BE2C (cell line): ENCODE results near the gene NANOS2.
A peak's percentile ranks its signal among the peaks of the same experiment; 100 is the strongest.
"Not testable (repeated sequence)": the region's sequence is repeated elsewhere in the genome, so short reads cannot be mapped to it uniquely, and the experiment has no call there.

Experiments
- DNase-seq: peaks from one replicate; pipeline ENCODE4 v3.0.0-alpha.2; 2020
- H3K27me3 ChIP-seq: fragments of 250-450 bp; sonication (Bioruptor Pico); 2 replicates; pipeline ENCODE4 v1.5.1; 2020; ENCODE audit warnings: mild to moderate bottlenecking
- H3K36me3 ChIP-seq: fragments of 250-450 bp; sonication (Bioruptor Pico); 2 replicates; pipeline ENCODE4 v1.5.1; 2020; ENCODE audit warnings: mild to moderate bottlenecking
- H3K4me1 ChIP-seq: fragments of 250-450 bp; sonication (Bioruptor Pico); 2 replicates; pipeline ENCODE4 v1.5.1; 2020
- H3K4me3 ChIP-seq: 2 replicates; pipeline ENCODE4 v1.5.1; 2011; ENCODE audit warnings: low read depth, low read length
- H3K9me3 ChIP-seq: fragments of 250-450 bp; sonication (Bioruptor Pico); 2 replicates; pipeline ENCODE4 v1.5.1; 2020
- CTCF ChIP-seq: IDR thresholded peaks from 2 replicates; pipeline ENCODE4 v1.5.1; 2012; ENCODE audit warnings: mild to moderate bottlenecking, low read depth, low read length

Gene NANOS2

GRCh38 chr19:45897261-45897812, 17.2 kb downstream of the NANOS2 start:
- TF ChIP-seq CTCF = no peak
- peaks cover 17% of the 10 kb centered on the region for H3K36me3 ChIP-seq
- DNase-seq = no peak
- no peaks in the 10 kb centered on the region for H3K4me1 ChIP-seq
- H3K4me3 ChIP-seq = no peak overlapping the region
- no peaks in the 10 kb centered on the region for H3K27me3 ChIP-seq
- H3K9me3 ChIP-seq = no peaks in the 10 kb centered on the region

- H3K36me3 ChIP-seq = peaks cover 17% of the 10 kb centered on the region
- H3K9me3 ChIP-seq, DNase-seq, H3K27me3 ChIP-seq, H3K4me1 ChIP-seq, H3K4me3 ChIP-seq: not testable (repeated sequence)
These were observed 18.5 kb downstream of the NANOS2 start for GRCh38 chr19:45895983-45896599.

- DNase-seq = no peak
- Histone ChIP-seq H3K4me3 (no peak overlapping the region), H3K9me3 (no peaks in the 10 kb centered on the region), H3K36me3 (peaks cover 17% of the 10 kb centered on the region), H3K27me3 (no peaks in the 10 kb centered on the region), H3K4me1 (no peaks in the 10 kb centered on the region)
- no peak for TF ChIP-seq CTCF
These were observed 19.0 kb downstream of the NANOS2 start for GRCh38 chr19:45895519-45895972.

- H3K4me1 ChIP-seq = no peaks in the 10 kb centered on the region
- no peaks in the 10 kb centered on the region; the same call in 1 of the 2 replicates for H3K36me3 ChIP-seq
- H3K9me3 ChIP-seq = no peaks in the 10 kb centered on the region
- no peak overlapping the region for H3K4me3 ChIP-seq
- no peaks in the 10 kb centered on the region for H3K27me3 ChIP-seq
- no peak for TF ChIP-seq CTCF
- no peak for DNase-seq
These were observed 23.7 kb downstream of the NANOS2 start for GRCh38 chr19:45890877-45891276.

GRCh38 chr19:45889210-45889885, 25.2 kb downstream of the NANOS2 start:
- Histone ChIP-seq H3K4me3 (no peak overlapping the region), H3K36me3 (peaks cover 1% of the 10 kb centered on the region), H3K27me3 (no peaks in the 10 kb centered on the region), H3K9me3 (no peaks in the 10 kb centered on the region), H3K4me1 (no peaks in the 10 kb centered on the region)
- DNase-seq = no peak
- no peak for TF ChIP-seq CTCF

- H3K4me3 ChIP-seq = peak overlapping the region; percentile 57
These were observed 27.3 kb downstream of the NANOS2 start for GRCh38 chr19:45887200-45887710.

More at GRCh38 chr19:45887200-45887710, 27.3 kb downstream of the NANOS2 start:
- Histone ChIP-seq H3K9me3 (no peaks in the 10 kb centered on the region), H3K27me3 (no peaks in the 10 kb centered on the region), H3K36me3 (peaks cover 8% of the 10 kb centered on the region), H3K4me1 (no peaks in the 10 kb centered on the region)
- no peak for DNase-seq
- no peak for TF ChIP-seq CTCF
